Endothelial cell of umbilical vein (primary cell): ENCODE measurements around the gene GALNT10. TPM values are rescaled to one million over a fixed set of nuclear protein-coding genes. Genes with fewer than 3 reads are reported as not detected.

Experiments used
- BruUV-seq: library from RNA; stranded (reverse); fragments of 400-500 nt; replicated peaks from 2 replicates; lab custom pipeline; 2021; lab: Mats Ljungman, UMichigan
- CTCF ChIA-PET: fragments of 300-600, 350-600 bp; sonication (Branson Sonifier 250); formaldehyde crosslinking; loops from one replicate; lab custom pipeline; 2021; ENCODE audit warnings: antibody characterized with exemption, inconsistent platforms; lab: Charles Lee
- POLR2A ChIA-PET: fragments of 300-600, 350-600 bp; sonication (Branson Sonifier 250); formaldehyde crosslinking; loops from one replicate; lab custom pipeline; 2021; ENCODE audit warnings: antibody characterized with exemption, inconsistent platforms; lab: Charles Lee
- DNase-seq: peaks from one replicate; pipeline ENCODE4 v3.0.0-alpha.2; 2011; ENCODE audit warnings: low read depth, low spot score
- FAIRE-seq: peaks from 2 replicates; lab custom pipeline; 2011; peaks lifted over from hg19 to GRCh38; lab: Jason Lieb, UNC
- H2AFZ ChIP-seq: 2 replicates; pipeline ENCODE4 v1.6.0; 2012; ENCODE audit warnings: low read depth, low read length, control low read depth, inconsistent platforms
- H3K27ac ChIP-seq: 2 replicates; pipeline ENCODE4 v1.5.1; 2011; ENCODE audit warnings: low read depth, mild to moderate bottlenecking, control low read depth, low read length, moderate library complexity; ENCODE audit not compliant: insufficient read depth
- H3K27me3 ChIP-seq, 2 experiments: 2 replicates each; pipeline versions ENCODE4 v1.6.0 to v1.6.1; 2011; ENCODE audit warnings: low read length in 2 of 2, mixed read lengths in 1 of 2; ENCODE audit not compliant: control insufficient read depth in 2 of 2, insufficient read depth in 2 of 2
- H3K36me3 ChIP-seq, 2 experiments: 2 replicates in 1 of 2; 3 replicates in 1 of 2; pipeline ENCODE4 v1.5.1; 2011; ENCODE audit warnings: low read length in 2 of 2, mild to moderate bottlenecking in 1 of 2, moderate library complexity in 1 of 2; ENCODE audit not compliant: control insufficient read depth in 2 of 2, insufficient read depth in 2 of 2; ENCODE audit errors: extremely low read depth in 1 of 2
- H3K4me1 ChIP-seq: 3 replicates; pipeline ENCODE4 v1.5.1; 2011; ENCODE audit warnings: mild to moderate bottlenecking, low read length; ENCODE audit not compliant: control insufficient read depth, insufficient read depth; ENCODE audit errors: extremely low read depth
- H3K4me2 ChIP-seq: 2 replicates; pipeline ENCODE4 v1.6.1; 2011; ENCODE audit warnings: low read length, control low read depth, mixed read lengths; ENCODE audit not compliant: insufficient read depth
- H3K4me3 ChIP-seq, 3 experiments: fragments of 200-600 bp in 1 of 3; sonication (generic), shearing (Covaris generic) in 1 of 3; replicated peaks in 1 of 3; 2 replicates each; pipeline ENCODE4 v1.5.1; 2011 to 2016; ENCODE audit warnings: control low read depth in 3 of 3, low read length in 3 of 3, mild to moderate bottlenecking in 2 of 3, inconsistent platforms in 1 of 3, low read depth in 1 of 3, moderate library complexity in 1 of 3; ENCODE audit not compliant: insufficient read depth in 1 of 3
- H3K79me2 ChIP-seq: 2 replicates; pipeline ENCODE4 v1.6.0; 2012; ENCODE audit warnings: low read length, inconsistent platforms; ENCODE audit not compliant: control insufficient read depth, insufficient read depth
- H3K9ac ChIP-seq: replicated peaks from 2 replicates; pipeline ENCODE3; 2011; ENCODE audit warnings: low read length, control low read depth; ENCODE audit not compliant: insufficient read depth; ENCODE audit errors: extremely low read depth
- H3K9me1 ChIP-seq: replicated peaks from 3 replicates; pipeline ENCODE4 v1.6.0; 2011; ENCODE audit warnings: mild to moderate bottlenecking, low read length; ENCODE audit not compliant: control insufficient read depth, insufficient read depth; ENCODE audit errors: extremely low read depth
- H3K9me3 ChIP-seq: replicated peaks from 2 replicates; pipeline ENCODE4 v1.5.1; 2012; ENCODE audit warnings: low read length, inconsistent platforms; ENCODE audit not compliant: control insufficient read depth, insufficient read depth
- H4K20me1 ChIP-seq: replicated peaks from 2 replicates; pipeline ENCODE3; 2011; ENCODE audit warnings: mild to moderate bottlenecking, low read length; ENCODE audit not compliant: control insufficient read depth, insufficient read depth; ENCODE audit errors: extremely low read depth
- FOS ChIP-seq: IDR thresholded peaks from 2 replicates; pipeline ENCODE4 v1.6.1; 2011; ENCODE audit warnings: mild to moderate bottlenecking, low read length, moderate library complexity, borderline replicate concordance; ENCODE audit not compliant: insufficient read depth
- GATA2 ChIP-seq: IDR thresholded peaks from 2 replicates; pipeline ENCODE4 v1.7.0; 2011; ENCODE audit warnings: low read depth, mild to moderate bottlenecking, moderate library complexity, mixed read lengths, low read length; ENCODE audit not compliant: insufficient read length, insufficient read depth
- JUN ChIP-seq: IDR thresholded peaks from 2 replicates; pipeline ENCODE4 v1.6.1; 2011; ENCODE audit warnings: borderline replicate concordance, low read depth; ENCODE audit not compliant: insufficient read length, insufficient read depth
- POLR2A ChIP-seq: IDR thresholded peaks from 2 replicates; pipeline ENCODE4 v1.6.1; 2012; ENCODE audit warnings: low read depth, mild to moderate bottlenecking, control low read depth, low read length
- POLR2AphosphoS5 ChIP-seq: IDR thresholded peaks from 2 replicates; pipeline ENCODE4 v1.6.1; 2012; ENCODE audit warnings: low read depth, mild to moderate bottlenecking, control low read depth, low read length, moderate library complexity; ENCODE audit not compliant: insufficient read depth
- dilution Hi-C: fragments of 300-500 bp; cut with MboI; formaldehyde crosslinking; loops from one replicate; pipeline ENCODE4 v1.15.0; 2019; ENCODE audit warnings: low sequenced_read_pairs; ENCODE audit not compliant: extremely low pct_ligation_motif_present
- intact Hi-C: fragments of 100-400 bp; cut with micrococcal nuclease; formaldehyde crosslinking; loops from one replicate; pipeline ENCODE4 v1.10.0; 2022
- polyA plus RNA-seq, 4 experiments: library from polyadenylated mRNA; depleted of rRNA in 3 of 4; stranded (reverse) in 3 of 4; unstranded in 1 of 4; fragments of >200 nt; gene quantifications; 2 replicates each; pipeline versions ENCODE4 v1.2.1 to v1.2.3, GENCODE V29; 2011 to 2012; ENCODE audit warnings: missing spikeins in 1 of 4
- total RNA-seq: library from RNA; stranded (reverse); gene quantifications from 2 replicates; pipeline ENCODE4 v1.2.3, GENCODE V29; 2021
- TF ChIP-seq, protein P1 (sequence below), 2 donors: IDR thresholded peaks; 1 replicate in 1 of 2; 2 replicates in 1 of 2; pipeline ENCODE4 v1.5.1; 2011; ENCODE audit warnings: low read length in 2 of 2, mild to moderate bottlenecking in 2 of 2, moderate library complexity in 2 of 2, control low read depth in 1 of 2, inconsistent platforms in 1 of 2, low read depth in 1 of 2; ENCODE audit not compliant: insufficient read depth in 1 of 2; ENCODE audit errors: extremely low read depth in 1 of 2

The GALNT10 gene
- total and polyA plus RNA-seq, 2 donors (not counting 3 experiments of a cell fraction or from before 2014, with no cell fraction given), result 70.2 to 77.6 TPM

DNA sequence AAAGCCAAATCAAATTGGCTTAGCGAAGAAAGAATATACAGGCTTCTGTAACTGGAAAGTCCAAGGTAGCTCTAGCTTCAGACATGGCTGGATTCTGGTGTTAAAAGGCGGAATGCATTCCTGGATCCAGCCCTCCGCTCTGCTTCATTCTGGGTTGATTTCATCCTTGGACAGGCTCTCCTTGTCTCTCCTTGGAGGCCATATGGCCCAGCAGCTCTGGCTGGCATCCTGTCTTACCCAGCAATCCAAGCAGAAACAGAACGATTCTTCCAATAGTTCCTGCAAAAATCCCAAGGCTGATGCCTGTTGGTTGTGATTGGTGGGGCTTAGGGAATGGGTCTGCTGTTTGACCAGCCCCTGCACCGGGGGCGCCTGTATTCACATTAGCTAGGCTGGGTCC is 218.3 kb downstream of the GALNT10 start:
- Histone ChIP-seq H3K4me2 (no peak overlapping the region), H3K9me1 (no peaks in the 10 kb centered on the region), H3K9me3 (no peaks in the 10 kb centered on the region), H3K4me3 (no peak overlapping the region), H3K27ac (no peak overlapping the region), H3K9ac (no peak overlapping the region), H2AFZ (no peak overlapping the region), H3K79me2 (no peaks in the 10 kb centered on the region), H3K4me1 (no peaks in the 10 kb centered on the region), H3K27me3 (no peaks in the 10 kb centered on the region), H3K36me3 (peaks cover 5 to 26% of the 10 kb centered on the region in 2 experiments), H4K20me1 (no peaks in the 10 kb centered on the region)
- intact Hi-C loops, result loop anchor here (5.0 kb wide), 1 partner anchor 77 kb away; no protein-coding TSS in a partner anchor
- TF ChIP-seq FOS, result no peak
- no peak for TF ChIP-seq JUN
- no peak for TF ChIP-seq POLR2AphosphoS5
- no peak for TF ChIP-seq POLR2A
- TF ChIP-seq, protein P1, sequence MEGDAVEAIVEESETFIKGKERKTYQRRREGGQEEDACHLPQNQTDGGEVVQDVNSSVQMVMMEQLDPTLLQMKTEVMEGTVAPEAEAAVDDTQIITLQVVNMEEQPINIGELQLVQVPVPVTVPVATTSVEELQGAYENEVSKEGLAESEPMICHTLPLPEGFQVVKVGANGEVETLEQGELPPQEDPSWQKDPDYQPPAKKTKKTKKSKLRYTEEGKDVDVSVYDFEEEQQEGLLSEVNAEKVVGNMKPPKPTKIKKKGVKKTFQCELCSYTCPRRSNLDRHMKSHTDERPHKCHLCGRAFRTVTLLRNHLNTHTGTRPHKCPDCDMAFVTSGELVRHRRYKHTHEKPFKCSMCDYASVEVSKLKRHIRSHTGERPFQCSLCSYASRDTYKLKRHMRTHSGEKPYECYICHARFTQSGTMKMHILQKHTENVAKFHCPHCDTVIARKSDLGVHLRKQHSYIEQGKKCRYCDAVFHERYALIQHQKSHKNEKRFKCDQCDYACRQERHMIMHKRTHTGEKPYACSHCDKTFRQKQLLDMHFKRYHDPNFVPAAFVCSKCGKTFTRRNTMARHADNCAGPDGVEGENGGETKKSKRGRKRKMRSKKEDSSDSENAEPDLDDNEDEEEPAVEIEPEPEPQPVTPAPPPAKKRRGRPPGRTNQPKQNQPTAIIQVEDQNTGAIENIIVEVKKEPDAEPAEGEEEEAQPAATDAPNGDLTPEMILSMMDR (IDR thresholded peaks at IDR 0.05; ENCODE audit: extremely low read depth in 1 of 2, insufficient read depth in 1 of 2, low read depth in 1 of 2, low read length in 2 of 2), result no peak
- no peak for TF ChIP-seq GATA2
- POLR2A ChIA-PET, result no interaction called here
- BruUV-seq, result no TSS peak
- no peak for FAIRE-seq
- DNase-seq, result no peak
- CTCF ChIA-PET, result interaction anchor here (1.0 to 3.0 kb wide), 3 partner anchors 10 to 336 kb away, joined by 3 to 14 read pairs (median 3); no protein-coding TSS in a partner anchor
- dilution Hi-C loops, result no loop called here
